ENCODE results near the gene TMEM41B. TPM values are rescaled to one million over a fixed set of nuclear protein-coding genes. Genes with fewer than 3 reads are reported as not detected.
"Not testable (repeated sequence)": the region's sequence is repeated elsewhere in the genome, so short reads cannot be mapped to it uniquely, and the experiment has no call there.

Gene TMEM41B
- total and polyA plus RNA-seq, 8 donors, result 36.5 to 77.1 (median 44.3) TPM

GRCh38 chr11:9332655-9333054, 18.3 kb upstream of the TMEM41B start:
- DNase-seq, result no peak
- no peak overlapping the region for H3K4me3 ChIP-seq
- no peaks in the 10 kb centered on the region for H3K27me3 ChIP-seq
- ATAC-seq, result no peak
- H3K36me3 ChIP-seq, result no peaks in the 10 kb centered on the region
- intact Hi-C loops (cut with DNase I), result no loop called here
- no peak overlapping the region for H3K27ac ChIP-seq
- no peaks in the 10 kb centered on the region for H3K4me1 ChIP-seq
- TF ChIP-seq CTCF (IDR thresholded peaks at IDR 0.05), result no peak
- H3K9me3 ChIP-seq, result no peaks in the 10 kb centered on the region

- intact Hi-C loops (cut with DNase I), result no loop called here
- no peaks in the 10 kb centered on the region for H3K4me1 ChIP-seq
- TF ChIP-seq CTCF (IDR thresholded peaks at IDR 0.05), result no peak
Measured at GRCh38 chr11:9330387-9331384, 16.3 kb upstream of the TMEM41B start.

GRCh38 chr11:9320047-9320446, 5.7 kb upstream of the TMEM41B start:
- ATAC-seq (peak; percentile 30), DNase-seq (no peak)
- no peak overlapping the region for H3K4me3 ChIP-seq
- H3K27me3 ChIP-seq, result no peaks in the 10 kb centered on the region
- no peaks in the 10 kb centered on the region for H3K36me3 ChIP-seq
- peak overlapping the region; percentile 24 to 56 for H3K27ac ChIP-seq
- H3K4me1 ChIP-seq, result peaks cover 7 to 27% of the 10 kb centered on the region in 2 donors
- H3K9me3 ChIP-seq, result no peaks in the 10 kb centered on the region
- intact Hi-C loops (cut with DNase I), result no loop called here
- no peak for TF ChIP-seq CTCF (IDR thresholded peaks at IDR 0.05)

More at GRCh38 chr11:9330387-9331384, 16.3 kb upstream of the TMEM41B start:
- peak overlapping the region; percentile 53 to 62 for H3K27ac ChIP-seq
- no peaks in the 10 kb centered on the region for H3K36me3 ChIP-seq
- peak in 2 of 4 donors; percentile 40 to 65 for DNase-seq
- H3K27me3 ChIP-seq, result no peaks in the 10 kb centered on the region
- no peak overlapping the region for H3K4me3 ChIP-seq
- peak; percentile 90 for ATAC-seq
- H3K9me3 ChIP-seq, result no peaks in the 10 kb centered on the region

- H3K27me3 ChIP-seq; H3K4me3 ChIP-seq; H3K9me3 ChIP-seq; H3K36me3 ChIP-seq; intact Hi-C loops (cut with DNase I): not testable (repeated sequence)
- DNase-seq (peak in 1 of 4 donors; percentile 65), ATAC-seq (peak; percentile 8)
- peaks cover 7 to 30% of the 10 kb centered on the region in 2 donors for H3K4me1 ChIP-seq
- peak overlapping the region; percentile 56 to 64 for H3K27ac ChIP-seq
Measured at GRCh38 chr11:9319377-9320001, 5.1 kb upstream of the TMEM41B start.

GRCh38 chr11:9318442-9319376, 4.3 kb upstream of the TMEM41B start:
- H3K36me3 ChIP-seq; ATAC-seq; H3K4me3 ChIP-seq; intact Hi-C loops (cut with DNase I); H3K9me3 ChIP-seq; DNase-seq; H3K27me3 ChIP-seq: not testable (repeated sequence)
- peak overlapping the region; percentile 30 to 64 for H3K27ac ChIP-seq
- H3K4me1 ChIP-seq, result peaks cover 7 to 30% of the 10 kb centered on the region in 2 donors

Measured in left lung (tissue), 10 donors.